ENCODE results near the gene CDH7.

CDH7 gene

GRCh38 chr18:65822826-65823225 is 72.0 kb downstream of the CDH7 start:
- no peak for DNase-seq (ENCODE audit: extremely low read depth, low read depth)
- no peak overlapping the region for H3K4me3 ChIP-seq (replicated peaks; ENCODE audit: low read depth, low read length)
- TF ChIP-seq CTCF (IDR thresholded peaks at IDR 0.05; ENCODE audit: low read depth, low read length, missing control alignments): no peak

- no peak for DNase-seq (ENCODE audit: extremely low read depth, low read depth)
- no peak for TF ChIP-seq CTCF (IDR thresholded peaks at IDR 0.05; ENCODE audit: low read depth, low read length, missing control alignments)
- no peak overlapping the region for H3K4me3 ChIP-seq (replicated peaks; ENCODE audit: low read depth, low read length)
Measured at GRCh38 chr18:65827444-65827843, 76.6 kb downstream of the CDH7 start.

- H3K4me3 ChIP-seq (replicated peaks; ENCODE audit: low read depth, low read length): no peak overlapping the region
- TF ChIP-seq CTCF (IDR thresholded peaks at IDR 0.05; ENCODE audit: low read depth, low read length, missing control alignments): no peak
- DNase-seq (ENCODE audit: extremely low read depth, low read depth): no peak
Measured at GRCh38 chr18:65835881-65836280, 85.1 kb downstream of the CDH7 start.

- DNase-seq (ENCODE audit: extremely low read depth, low read depth): no peak
Measured at GRCh38 chr18:65846107-65846506, 95.3 kb downstream of the CDH7 start.

GRCh38 chr18:65852273-65852672 is 101.5 kb downstream of the CDH7 start:
- no peak for DNase-seq (ENCODE audit: extremely low read depth, low read depth)
- no peak for TF ChIP-seq CTCF (IDR thresholded peaks at IDR 0.05; ENCODE audit: low read depth, low read length, missing control alignments)
- H3K4me3 ChIP-seq (replicated peaks; ENCODE audit: low read depth, low read length): no peak overlapping the region

More at GRCh38 chr18:65846107-65846506, 95.3 kb downstream of the CDH7 start:
- no peak overlapping the region for H3K4me3 ChIP-seq (replicated peaks; ENCODE audit: low read depth, low read length)
- no peak for TF ChIP-seq CTCF (IDR thresholded peaks at IDR 0.05; ENCODE audit: low read depth, low read length, missing control alignments)

GRCh38 chr18:65859075-65859474 is 108.3 kb downstream of the CDH7 start:
- H3K4me3 ChIP-seq (replicated peaks; ENCODE audit: low read depth, low read length): no peak overlapping the region
- no peak for DNase-seq (ENCODE audit: extremely low read depth, low read depth)
- TF ChIP-seq CTCF (IDR thresholded peaks at IDR 0.05; ENCODE audit: low read depth, low read length, missing control alignments): no peak

- no peak for DNase-seq (ENCODE audit: extremely low read depth, low read depth)
- no peak for TF ChIP-seq CTCF (IDR thresholded peaks at IDR 0.05; ENCODE audit: low read depth, low read length, missing control alignments)
Measured at GRCh38 chr18:65869527-65869926, 118.7 kb downstream of the CDH7 start.

More at GRCh38 chr18:65869527-65869926, 118.7 kb downstream of the CDH7 start:
- no peak overlapping the region for H3K4me3 ChIP-seq (replicated peaks; ENCODE audit: low read depth, low read length)

Measured in HFF-Myc (cell line).